OCI-LY3 (cell line): ENCODE results near the gene RAB5IF.

Experiments used
- CTCF ChIP-seq: fragments of 200-600, 300-600 bp; sonication (generic); IDR thresholded peaks from 2 replicates; pipeline ENCODE4 v1.5.1; 2014; ENCODE audit warnings: antibody characterized with exemption, low read length, low read depth
- EZH2phosphoT487 ChIP-seq: fragments of 200-600 bp; shearing (Covaris generic); IDR thresholded peaks from 2 replicates; pipeline ENCODE4 v1.6.1; 2018; ENCODE audit warnings: antibody characterized with exemption, mixed run types, low read depth

- TF ChIP-seq CTCF (no peak), EZH2phosphoT487 (no peak)
These were observed 33.7 kb upstream of the RAB5IF start for GRCh38 chr20:36571564-36572504.
